ENCODE results near the gene CYP24A1.

DNA sequence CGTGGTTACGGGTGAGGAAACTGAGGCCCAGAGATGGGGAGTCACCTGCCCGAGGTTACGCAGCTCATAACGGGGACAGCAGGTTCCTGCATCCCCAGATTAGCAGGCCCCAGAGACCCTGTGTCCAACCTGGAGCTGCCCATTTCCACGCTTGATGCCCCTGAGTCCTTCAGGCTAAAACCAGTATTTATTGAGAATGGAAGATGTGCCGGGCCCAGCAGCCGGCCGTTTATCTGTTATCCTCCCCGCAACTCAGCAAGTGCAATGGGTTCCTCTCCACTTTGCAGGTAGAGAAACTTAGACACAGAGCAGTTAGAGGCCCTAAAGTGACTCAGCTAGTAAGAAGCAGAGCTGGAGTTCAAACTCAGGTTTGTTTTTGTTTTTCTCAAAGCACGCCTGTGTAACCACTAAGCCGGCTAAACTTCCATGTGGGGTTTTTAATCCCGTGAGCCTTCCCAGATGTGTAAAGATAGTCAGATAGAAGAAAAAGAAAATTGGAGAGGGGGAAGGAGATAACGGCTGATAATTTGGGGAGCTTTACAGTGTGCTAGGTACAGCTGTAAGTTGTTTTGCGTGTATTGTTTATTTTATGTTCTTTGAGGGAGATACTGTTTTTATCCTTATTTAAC lies 34.9 kb upstream of the CYP24A1 start:
- TF ChIP-seq, protein P1, sequence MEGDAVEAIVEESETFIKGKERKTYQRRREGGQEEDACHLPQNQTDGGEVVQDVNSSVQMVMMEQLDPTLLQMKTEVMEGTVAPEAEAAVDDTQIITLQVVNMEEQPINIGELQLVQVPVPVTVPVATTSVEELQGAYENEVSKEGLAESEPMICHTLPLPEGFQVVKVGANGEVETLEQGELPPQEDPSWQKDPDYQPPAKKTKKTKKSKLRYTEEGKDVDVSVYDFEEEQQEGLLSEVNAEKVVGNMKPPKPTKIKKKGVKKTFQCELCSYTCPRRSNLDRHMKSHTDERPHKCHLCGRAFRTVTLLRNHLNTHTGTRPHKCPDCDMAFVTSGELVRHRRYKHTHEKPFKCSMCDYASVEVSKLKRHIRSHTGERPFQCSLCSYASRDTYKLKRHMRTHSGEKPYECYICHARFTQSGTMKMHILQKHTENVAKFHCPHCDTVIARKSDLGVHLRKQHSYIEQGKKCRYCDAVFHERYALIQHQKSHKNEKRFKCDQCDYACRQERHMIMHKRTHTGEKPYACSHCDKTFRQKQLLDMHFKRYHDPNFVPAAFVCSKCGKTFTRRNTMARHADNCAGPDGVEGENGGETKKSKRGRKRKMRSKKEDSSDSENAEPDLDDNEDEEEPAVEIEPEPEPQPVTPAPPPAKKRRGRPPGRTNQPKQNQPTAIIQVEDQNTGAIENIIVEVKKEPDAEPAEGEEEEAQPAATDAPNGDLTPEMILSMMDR (IDR thresholded peaks at IDR 0.05) = no peak
- TF ChIP-seq POLR2AphosphoS5 (IDR thresholded peaks at IDR 0.05) = no peak
- no peak for TF ChIP-seq POLR2A (IDR thresholded peaks at IDR 0.05)

Data from prostate gland (tissue), 2 donors.